Loucy (cell line): ENCODE measurements around the gene TRAF3IP1.
A peak's percentile ranks its signal among the peaks of the same experiment; 100 is the strongest.

Experiments
- H2AFZ ChIP-seq: fragments of 200-600 bp; sonication (generic); 2 replicates; pipeline ENCODE4 v1.6.0; 2016; ENCODE audit warnings: antibody characterized with exemption, mild to moderate bottlenecking, low read length, moderate library complexity
- H3F3A ChIP-seq: fragments of 200-600 bp; 2 replicates; pipeline ENCODE4 v1.6.0; 2016; ENCODE audit warnings: antibody characterized with exemption, low read depth, mild to moderate bottlenecking
- H3K27me3 ChIP-seq: fragments of 200-600 bp; sonication (generic); 2 replicates; pipeline ENCODE4 v1.6.1; 2014; ENCODE audit warnings: low read length, mild to moderate bottlenecking; ENCODE audit not compliant: insufficient read depth, poor library complexity, severe bottlenecking
- H3K36me3 ChIP-seq: fragments of 200-600 bp; sonication (generic); 2 replicates; pipeline ENCODE4 v1.6.1; 2016; ENCODE audit warnings: low read length; ENCODE audit not compliant: insufficient read depth
- H3K4me1 ChIP-seq: fragments of 200-600 bp; sonication (generic); 2 replicates; pipeline ENCODE4 v1.5.1; 2014; ENCODE audit warnings: low read length, mild to moderate bottlenecking; ENCODE audit not compliant: insufficient read depth, poor library complexity, severe bottlenecking
- H3K4me2 ChIP-seq: fragments of 200-600 bp; sonication (generic); 2 replicates; pipeline ENCODE4 v1.6.0; 2014; ENCODE audit warnings: antibody characterized with exemption, low read length, low read depth, mild to moderate bottlenecking; ENCODE audit not compliant: poor library complexity, severe bottlenecking
- H3K4me3 ChIP-seq: fragments of 200-600 bp; sonication (generic); 2 replicates; pipeline ENCODE4 v1.5.1; 2014; ENCODE audit warnings: low read length, mild to moderate bottlenecking, mixed read lengths; ENCODE audit not compliant: poor library complexity, severe bottlenecking
- H3K79me2 ChIP-seq: fragments of 200-600 bp; sonication (generic); 2 replicates; pipeline ENCODE4 v1.6.1; 2014; ENCODE audit warnings: low read length; ENCODE audit not compliant: insufficient read depth
- H3K9ac ChIP-seq: fragments of 200-600 bp; sonication (generic); 2 replicates; pipeline ENCODE4 v1.6.0; 2014; ENCODE audit warnings: mild to moderate bottlenecking, low read depth, low read length, moderate library complexity; ENCODE audit not compliant: poor library complexity, severe bottlenecking
- H3K9me2 ChIP-seq: fragments of 200-600 bp; sonication (generic); replicated peaks from 2 replicates; pipeline ENCODE4 v1.6.1; 2016; ENCODE audit warnings: low read depth, low read length, mixed read lengths
- H3K9me3 ChIP-seq: fragments of 200-600 bp; sonication (generic); 2 replicates; pipeline ENCODE4 v1.6.1; 2014; ENCODE audit warnings: mild to moderate bottlenecking, antibody characterized with exemption, low read length, low read depth; ENCODE audit not compliant: insufficient read depth
- H4K20me1 ChIP-seq: fragments of 200-600 bp; sonication (generic); 2 replicates; pipeline ENCODE4 v1.6.0; 2014; ENCODE audit warnings: antibody characterized with exemption, low read length, mild to moderate bottlenecking; ENCODE audit not compliant: insufficient read depth, poor library complexity, severe bottlenecking
- CTCF ChIP-seq: fragments of 200-600 bp; sonication (generic); conservative IDR thresholded peaks from 2 replicates; pipeline ENCODE4 v1.5.1; 2014; ENCODE audit warnings: mild to moderate bottlenecking, antibody characterized with exemption, low read length
- EZH2phosphoT487 ChIP-seq: fragments of 200-600 bp; IDR thresholded peaks from 2 replicates; pipeline ENCODE4 v1.6.1; 2018; ENCODE audit warnings: antibody characterized with exemption, mild to moderate bottlenecking, moderate library complexity, borderline replicate concordance

Gene TRAF3IP1

GRCh38 chr2:238406221-238406997 lies 86.1 kb downstream of the TRAF3IP1 start:
- H3K4me2 ChIP-seq: peak overlapping the region; percentile 61
- no peak for TF ChIP-seq EZH2phosphoT487
- H3K27me3 ChIP-seq: no peaks in the 10 kb centered on the region
- H3K9me2 ChIP-seq: no peaks in the 10 kb centered on the region
- H3K4me3 ChIP-seq: peak overlapping the region; percentile 28
- H2AFZ ChIP-seq: peak overlapping the region; percentile 81; the same call in 1 of the 2 replicates
- H3K4me1 ChIP-seq: peaks cover 26% of the 10 kb centered on the region
- H4K20me1 ChIP-seq: no peaks in the 10 kb centered on the region
- peak overlapping the region; percentile 62 for H3K9ac ChIP-seq
- no peaks in the 10 kb centered on the region for H3K36me3 ChIP-seq
- H3K79me2 ChIP-seq: no peaks in the 10 kb centered on the region
- H3F3A ChIP-seq: no peaks in the 10 kb centered on the region
- no peaks in the 10 kb centered on the region for H3K9me3 ChIP-seq

GRCh38 chr2:238406998-238407285 lies 86.6 kb downstream of the TRAF3IP1 start:
- Histone ChIP-seq H3K9me2 (no peaks in the 10 kb centered on the region), H3K4me3 (no peak overlapping the region), H3K4me1 (peaks cover 26% of the 10 kb centered on the region), H3K9me3 (no peaks in the 10 kb centered on the region), H3K36me3 (no peaks in the 10 kb centered on the region), H3K27me3 (no peaks in the 10 kb centered on the region), H3K4me2 (no peak overlapping the region), H3F3A (no peaks in the 10 kb centered on the region), H3K9ac (no peak overlapping the region), H3K79me2 (no peaks in the 10 kb centered on the region), H2AFZ (no peak overlapping the region), H4K20me1 (no peaks in the 10 kb centered on the region)
- TF ChIP-seq EZH2phosphoT487 (no peak), CTCF (no peak)

- Histone ChIP-seq H3K79me2 (no peaks in the 10 kb centered on the region), H4K20me1 (no peaks in the 10 kb centered on the region), H3K36me3 (no peaks in the 10 kb centered on the region), H3K9ac (no peak overlapping the region), H2AFZ (no peak overlapping the region), H3F3A (no peaks in the 10 kb centered on the region), H3K4me1 (peaks cover 26% of the 10 kb centered on the region), H3K9me3 (no peaks in the 10 kb centered on the region), H3K4me2 (no peak overlapping the region), H3K27me3 (no peaks in the 10 kb centered on the region), H3K4me3 (no peak overlapping the region), H3K9me2 (no peaks in the 10 kb centered on the region)
- TF ChIP-seq EZH2phosphoT487 (no peak), CTCF (no peak)
Measured at GRCh38 chr2:238407566-238407965, 87.2 kb downstream of the TRAF3IP1 start.
